HepG2 (cell line): Measurements from ENCODE around the gene ATP2B2. TPM values are rescaled to one million over a fixed set of nuclear protein-coding genes. Genes with fewer than 3 reads are reported as not detected.

Experiments used
- AGO1 ChIP-seq: fragments of 200-400 bp; formaldehyde crosslinking; IDR thresholded peaks from 2 replicates; pipeline ENCODE4 v1.6.1; 2017; ENCODE audit warnings: mild to moderate bottlenecking, low read depth, low read length, moderate library complexity; ENCODE audit not compliant: poor library complexity, severe bottlenecking
- ATM ChIP-seq: fragments of 450-650 bp; IDR thresholded peaks from 2 replicates; pipeline ENCODE4 v1.7.1; 2017; ENCODE audit warnings: mild to moderate bottlenecking, borderline replicate concordance
- FOXK2 ChIP-seq: fragments of 450-650 bp; IDR thresholded peaks from 2 replicates; pipeline ENCODE4 v1.6.1; 2016
- HMGXB4 ChIP-seq, 2 experiments: sonication (generic) in 1 of 2; formaldehyde crosslinking in 1 of 2; IDR thresholded peaks; 2 replicates each; pipeline versions ENCODE4 v1.4.0 to v1.6.1; 2018 to 2020; ENCODE audit warnings: missing genetic modification reagents in 2 of 2, borderline replicate concordance in 1 of 2, low read depth in 1 of 2, mild to moderate bottlenecking in 1 of 2, missing biosample characterization in 1 of 2
- JARID2 ChIP-seq: sonication (generic); formaldehyde crosslinking; IDR thresholded peaks from 2 replicates; pipeline ENCODE4 v1.8.1; 2023; ENCODE audit warnings: missing genetic modification reagents, inconsistent platforms; ENCODE audit not compliant: insufficient replicate concordance
- MAFG ChIP-seq: sonication (generic); formaldehyde crosslinking; IDR thresholded peaks from 2 replicates; pipeline ENCODE4 v1.5.1; 2020; ENCODE audit warnings: mild to moderate bottlenecking, missing genetic modification reagents
- MTA1 ChIP-seq: sonication (generic); formaldehyde crosslinking; IDR thresholded peaks from 2 replicates; pipeline ENCODE4 v1.4.0; 2020; ENCODE audit warnings: missing genetic modification reagents, mild to moderate bottlenecking, borderline replicate concordance
- MZF1 ChIP-seq: sonication (generic); formaldehyde crosslinking; IDR thresholded peaks from 2 replicates; pipeline ENCODE4 v1.8.1; 2023; ENCODE audit warnings: mild to moderate bottlenecking, missing genetic modification reagents, borderline replicate concordance
- NR2F2 ChIP-seq: IDR thresholded peaks from 2 replicates; pipeline ENCODE4 v1.6.1; 2012; ENCODE audit warnings: low read depth, inconsistent platforms, borderline replicate concordance
- RAD21 ChIP-seq: fragments of 450-650 bp; formaldehyde crosslinking; IDR thresholded peaks from 2 replicates; pipeline ENCODE4 v1.5.0; 2020; ENCODE audit warnings: mild to moderate bottlenecking
- RARA ChIP-seq: IDR thresholded peaks from 2 replicates; pipeline ENCODE4 v1.6.1; 2016; ENCODE audit warnings: missing genetic modification reagents, missing compliant biosample characterization
- RFX5 ChIP-seq: IDR thresholded peaks from 2 replicates; pipeline ENCODE4 v1.6.1; 2011; ENCODE audit warnings: low read depth, low read length, improper control_type of control experiment
- RXRA ChIP-seq: sonication (generic); formaldehyde crosslinking; IDR thresholded peaks from 2 replicates; pipeline ENCODE4 v1.5.1; 2020; ENCODE audit warnings: missing genetic modification reagents
- ZBTB43 ChIP-seq: sonication (generic); formaldehyde crosslinking; conservative IDR thresholded peaks from 2 replicates; pipeline ENCODE4 v1.4.0; 2020; ENCODE audit warnings: missing genetic modification reagents
- ZBTB7B ChIP-seq: sonication (generic); formaldehyde crosslinking; IDR thresholded peaks from 2 replicates; pipeline ENCODE4 v1.4.0; 2020; ENCODE audit warnings: missing genetic modification reagents
- ZFP36L2 ChIP-seq: sonication (generic); formaldehyde crosslinking; IDR thresholded peaks from 2 replicates; pipeline ENCODE4 v1.4.0; 2020; ENCODE audit warnings: missing genetic modification reagents
- ZFY ChIP-seq: sonication (generic); formaldehyde crosslinking; IDR thresholded peaks from 2 replicates; pipeline ENCODE4 v1.4.0; 2020; ENCODE audit warnings: missing genetic modification reagents
- ZNF264 ChIP-seq: sonication (generic); formaldehyde crosslinking; IDR thresholded peaks from 2 replicates; pipeline ENCODE4 v1.4.0; 2020; ENCODE audit warnings: missing genetic modification reagents
- ZNF329 ChIP-seq: sonication (generic); formaldehyde crosslinking; IDR thresholded peaks from 2 replicates; pipeline ENCODE4 v1.9.0; 2021; ENCODE audit warnings: low read depth, mild to moderate bottlenecking, missing genetic modification reagents
- ZNF430 ChIP-seq: sonication (generic); formaldehyde crosslinking; IDR thresholded peaks from 2 replicates; pipeline ENCODE4 v1.9.0; 2021; ENCODE audit warnings: mild to moderate bottlenecking, missing genetic modification reagents
- ZNF431 ChIP-seq: sonication (generic); formaldehyde crosslinking; IDR thresholded peaks from 2 replicates; pipeline ENCODE4 v1.9.0; 2022; ENCODE audit warnings: missing genetic modification reagents, low read depth, mild to moderate bottlenecking, borderline replicate concordance
- ZNF574 ChIP-seq: sonication (generic); formaldehyde crosslinking; IDR thresholded peaks from 2 replicates; pipeline ENCODE4 v1.4.0; 2020; ENCODE audit warnings: missing genetic modification reagents
- ZNF709 ChIP-seq: sonication (generic); formaldehyde crosslinking; IDR thresholded peaks from 2 replicates; pipeline ENCODE4 v1.5.0; 2020; ENCODE audit warnings: mild to moderate bottlenecking, missing genetic modification reagents
- ZNF878 ChIP-seq: sonication (generic); formaldehyde crosslinking; IDR thresholded peaks from 2 replicates; pipeline ENCODE4 v1.8.1; 2023; ENCODE audit warnings: mild to moderate bottlenecking, missing genetic modification reagents, moderate library complexity
- ZNF883 ChIP-seq: sonication (generic); formaldehyde crosslinking; IDR thresholded peaks from 2 replicates; pipeline ENCODE4 v1.5.1; 2020; ENCODE audit warnings: mild to moderate bottlenecking, missing genetic modification reagents; ENCODE audit errors: not compliant biosample characterization
- ZSCAN31 ChIP-seq: sonication (generic); formaldehyde crosslinking; IDR thresholded peaks from 2 replicates; pipeline ENCODE4 v1.5.0; 2020; ENCODE audit warnings: low read depth, mild to moderate bottlenecking, missing genetic modification reagents
- ZSCAN9 ChIP-seq: IDR thresholded peaks from 2 replicates; pipeline ENCODE4 v1.6.1; 2016; ENCODE audit warnings: borderline replicate concordance
- polyA plus RNA-seq, 8 experiments: library from polyadenylated mRNA; depleted of rRNA in 3 of 8; stranded (reverse) in 7 of 8; unstranded in 1 of 8; fragments of >200 nt; fragmentation: Illumina TruSeq in 4 of 8; extraction: Trizol in 4 of 8; gene quantifications; 2 replicates each; pipeline versions ENCODE4 v1.2.1 to v1.2.3, GENCODE V29; 2011 to 2016; ENCODE audit warnings: low read depth in 4 of 8, missing spikeins in 1 of 8, mixed read lengths in 1 of 8; ENCODE audit not compliant: insufficient read depth in 1 of 8
- total RNA-seq, 5 experiments: library from RNA; depleted of rRNA; stranded (reverse); fragments of >200 nt; fragmentation: Illumina TruSeq; extraction: Trizol; gene quantifications; 2 replicates each; pipeline ENCODE4 v1.2.3, GENCODE V29; 2016; ENCODE audit warnings: low read depth in 1 of 5

ATP2B2 gene
- total and polyA plus RNA-seq, 2 of the 13 experiments (the other 11 are each of a cell fraction or from before 2014, with no cell fraction given) = 1.5 to 2.3 TPM

GRCh38 chr3:10317311-10317960 is 187.9 kb downstream of the ATP2B2 start (continued):
- TF ChIP-seq MZF1 (CRISPR knock-in tag) (no peak), ZNF574 (CRISPR knock-in tag) (peak; percentile 73), ZNF430 (CRISPR knock-in tag) (no peak), AGO1 (no peak), ZFP36L2 (CRISPR knock-in tag) (no peak), ZNF329 (CRISPR knock-in tag) (no peak), ZFY (CRISPR knock-in tag) (peak; percentile 54), JARID2 (CRISPR knock-in tag) (no peak), ZSCAN9 (peak; percentile 82; the same call in 1 of the 2 replicates), RARA (CRISPR knock-in tag) (peak; percentile 84), ZBTB43 (no peak), ZNF883 (CRISPR knock-in tag) (no peak), ZBTB7B (CRISPR knock-in tag) (peak; percentile 73; the same call in 1 of the 2 replicates), MAFG (no peak), MTA1 (peak; percentile 84), FOXK2 (no peak; the same call in 1 of the 2 replicates), HMGXB4 (CRISPR knock-in tag; IDR thresholded peaks at IDR 0.05; ENCODE audit: borderline replicate concordance in 1 of 2, low read depth in 1 of 2) (peak; percentile 38 to 83; a peak in 2 of 4 replicates), ATM (no peak), RXRA (CRISPR knock-in tag) (peak; percentile 83), ZNF431 (no peak; the same call in 1 of the 2 replicates), RAD21 (no peak), ZNF878 (peak; percentile 38; the same call in 1 of the 2 replicates), ZSCAN31 (no peak), ZNF264 (CRISPR knock-in tag) (peak; percentile 75; the same call in 1 of the 2 replicates), NR2F2 (peak; percentile 73), RFX5 (no peak), ZNF709 (CRISPR knock-in tag) (no peak)
